Activated CD8-positive, alpha-beta memory T cell treated with anti-CD3 and anti-CD28 coated beads for 48 hours (primary cell): ENCODE results near the gene PPP1R13B.
"Not testable (repeated sequence)": the region's sequence is repeated elsewhere in the genome, so short reads cannot be mapped to it uniquely, and the experiment has no call there.

Source experiments
- DNase-seq, 3 experiments: peaks; one replicate each; pipeline ENCODE4 v3.0.0-alpha.2; 2020; ENCODE audit warnings: low read depth in 2 of 3, low spot score in 2 of 3

PPP1R13B gene

GRCh38 chr14:103802356-103802755 is 45.0 kb downstream of the PPP1R13B start:
- DNase-seq, result no peak

- DNase-seq, result no peak
These were observed 45.9 kb downstream of the PPP1R13B start for GRCh38 chr14:103801459-103801858.

- not testable (repeated sequence) for DNase-seq
These were observed 54.2 kb downstream of the PPP1R13B start for GRCh38 chr14:103793192-103793591.

- DNase-seq, result no peak
These were observed 59.3 kb downstream of the PPP1R13B start for GRCh38 chr14:103788086-103788485.

- DNase-seq, result no peak
These were observed 65.0 kb downstream of the PPP1R13B start for GRCh38 chr14:103782376-103782775.

GRCh38 chr14:103776319-103776718 is 71.1 kb downstream of the PPP1R13B start:
- not testable (repeated sequence) for DNase-seq

- no peak for DNase-seq
These were observed 71.9 kb downstream of the PPP1R13B start for GRCh38 chr14:103775506-103775905.

- no peak for DNase-seq
These were observed 73.9 kb downstream of the PPP1R13B start for GRCh38 chr14:103773521-103773920.

GRCh38 chr14:103772078-103772712 is 75.2 kb downstream of the PPP1R13B start:
- no peak for DNase-seq

- DNase-seq, result no peak
These were observed 76.5 kb downstream of the PPP1R13B start for GRCh38 chr14:103770902-103771301.

- no peak for DNase-seq
These were observed 76.9 kb downstream of the PPP1R13B start for GRCh38 chr14:103770500-103770899.

- DNase-seq, result no peak
These were observed 80.0 kb downstream of the PPP1R13B start for GRCh38 chr14:103767336-103767894.

- no peak for DNase-seq
These were observed 81.8 kb downstream of the PPP1R13B start for GRCh38 chr14:103765526-103765925.

GRCh38 chr14:103763730-103764488 is 83.5 kb downstream of the PPP1R13B start:
- DNase-seq, result no peak

- DNase-seq, result no peak
These were observed 84.8 kb downstream of the PPP1R13B start for GRCh38 chr14:103762541-103762940.

GRCh38 chr14:103762036-103762435 is 85.3 kb downstream of the PPP1R13B start:
- DNase-seq, result no peak

- no peak for DNase-seq
These were observed 89.2 kb downstream of the PPP1R13B start for GRCh38 chr14:103758059-103758776.

GRCh38 chr14:103755060-103755459 is 92.3 kb downstream of the PPP1R13B start:
- no peak for DNase-seq

GRCh38 chr14:103753774-103754173 is 93.6 kb downstream of the PPP1R13B start:
- DNase-seq, result no peak

GRCh38 chr14:103749860-103750259 is 97.5 kb downstream of the PPP1R13B start:
- no peak for DNase-seq

GRCh38 chr14:103749452-103749851 is 97.9 kb downstream of the PPP1R13B start:
- no peak for DNase-seq

- DNase-seq, result peak; percentile 11 to 16 (median 15)
These were observed 98.9 kb downstream of the PPP1R13B start for GRCh38 chr14:103748534-103748857.
